Stimulated activated CD8-positive, alpha-beta memory T cell treated with anti-CD3 and anti-CD28 coated beads, Interleukin-15, amount 100 ng/mL, for 4 hours (primary cell): ENCODE measurements around the gene VPS50.

Experiments
- DNase-seq, 2 donors: peaks; one replicate each; pipeline ENCODE4 v3.0.0-alpha.2; 2020; ENCODE audit warnings: low read depth in 2 of 2

VPS50 gene

GRCh38 chr7:93409324-93409723 lies 177.2 kb downstream of the VPS50 start:
- no peak for DNase-seq
